HFF-Myc (cell line): ENCODE data around the gene PCDH19.

Experiments
- DNase-seq: peaks from one replicate; pipeline ENCODE4 v3.0.0-alpha.2; 2011; ENCODE audit warnings: low read depth; ENCODE audit errors: extremely low read depth
- H3K4me3 ChIP-seq: replicated peaks from 2 replicates; pipeline ENCODE4 v1.5.1; 2011; ENCODE audit warnings: low read depth, mild to moderate bottlenecking, control low read depth, low read length
- CTCF ChIP-seq: IDR thresholded peaks from 2 replicates; pipeline ENCODE4 v1.5.1; 2012; ENCODE audit warnings: mild to moderate bottlenecking, low read depth, low read length, control low read depth; ENCODE audit errors: missing control alignments

Gene PCDH19

GRCh38 chrX:100349391-100349790 is 60.7 kb downstream of the PCDH19 start:
- no peak overlapping the region for H3K4me3 ChIP-seq
- DNase-seq: no peak
- no peak for TF ChIP-seq CTCF

GRCh38 chrX:100341142-100341510 is 68.9 kb downstream of the PCDH19 start:
- no peak for TF ChIP-seq CTCF
- no peak overlapping the region for H3K4me3 ChIP-seq
- no peak for DNase-seq

- H3K4me3 ChIP-seq: no peak overlapping the region
- DNase-seq: no peak
- no peak for TF ChIP-seq CTCF
Measured at GRCh38 chrX:100340491-100341141, 69.5 kb downstream of the PCDH19 start.

GRCh38 chrX:100328351-100328750 is 81.7 kb downstream of the PCDH19 start:
- DNase-seq: no peak
- no peak overlapping the region for H3K4me3 ChIP-seq

GRCh38 chrX:100319716-100320115 is 90.4 kb downstream of the PCDH19 start:
- no peak for DNase-seq
- H3K4me3 ChIP-seq: no peak overlapping the region
- no peak for TF ChIP-seq CTCF

More at GRCh38 chrX:100328351-100328750, 81.7 kb downstream of the PCDH19 start:
- TF ChIP-seq CTCF: no peak

GRCh38 chrX:100316987-100317386 is 93.1 kb downstream of the PCDH19 start:
- DNase-seq: no peak
- H3K4me3 ChIP-seq: no peak overlapping the region
- no peak for TF ChIP-seq CTCF

- TF ChIP-seq CTCF: no peak
- DNase-seq: no peak
- no peak overlapping the region for H3K4me3 ChIP-seq
Measured at GRCh38 chrX:100315566-100315965, 94.5 kb downstream of the PCDH19 start.
